Thymus (tissue), 11 donors: ENCODE data around the gene MEOX2. TPM values are rescaled to one million over a fixed set of nuclear protein-coding genes. Genes with fewer than 3 reads are reported as not detected.

Experiments
- DNase-seq, 9 donors: peaks; one replicate each; pipeline ENCODE4 v3.0.0-alpha.2; 2013; ENCODE audit warnings: low spot score in 9 of 9, low read depth in 6 of 9, missing footprints in 1 of 9
- H3K27ac ChIP-seq, 2 donors: one replicate each; pipeline ENCODE4 v1.5.1; 2013; ENCODE audit warnings: control low read depth in 1 of 2, low read depth in 1 of 2, low read length in 1 of 2, mild to moderate bottlenecking in 1 of 2, moderate library complexity in 1 of 2
- H3K27me3 ChIP-seq, 2 donors: one replicate each; pipeline ENCODE4 v1.5.1; 2013; ENCODE audit warnings: low read length in 1 of 2; ENCODE audit not compliant: control insufficient read depth in 2 of 2, insufficient read depth in 1 of 2
- H3K36me3 ChIP-seq, 2 donors: one replicate each; pipeline ENCODE4 v1.5.1; 2013; ENCODE audit warnings: low read length in 1 of 2, mild to moderate bottlenecking in 1 of 2, moderate library complexity in 1 of 2; ENCODE audit not compliant: control insufficient read depth in 2 of 2, insufficient read depth in 2 of 2
- H3K4me1 ChIP-seq, 2 donors: one replicate each; pipeline ENCODE4 v1.5.1; 2013; ENCODE audit warnings: low read length in 2 of 2; ENCODE audit not compliant: control insufficient read depth in 2 of 2, insufficient read depth in 2 of 2
- H3K4me3 ChIP-seq, 2 donors: one replicate each; pipeline ENCODE4 v1.5.1; 2013; ENCODE audit warnings: low read length in 2 of 2, control low read depth in 1 of 2, mild to moderate bottlenecking in 1 of 2
- H3K9me3 ChIP-seq, 2 donors: one replicate each; pipeline ENCODE4 v1.5.1; 2013; ENCODE audit warnings: low read length in 1 of 2, mild to moderate bottlenecking in 1 of 2; ENCODE audit not compliant: control insufficient read depth in 2 of 2, insufficient read depth in 1 of 2
- WGBS: extraction: QIAGEN DNeasy Blood & Tissue Kit; methylation state at CpG from one replicate; pipeline ENCODE4 v1.1.7; 2013; 5-methylcytosine and 5-hydroxymethylcytosine counted together
- polyA plus RNA-seq: library from polyadenylated mRNA; stranded (reverse); fragments of 200-250 nt; gene quantifications from one replicate; pipeline ENCODE4 v1.2.3, GENCODE V29; 2013
- total RNA-seq: library from RNA; stranded (reverse); fragments of 120-200 nt; gene quantifications from one replicate; pipeline ENCODE4 v1.2.4, GENCODE V29; 2013
- donor health status: healthy.

Gene MEOX2
- total and polyA plus RNA-seq, 2 donors: 3.4 to 4.4 TPM

- Histone ChIP-seq H3K36me3 (no peaks in the 10 kb centered on the region), H3K27me3 (no peaks in the 10 kb centered on the region), H3K4me3 (no peak overlapping the region), H3K9me3 (peaks cover 0 to 18% of the 10 kb centered on the region in 2 donors), H3K4me1 (no peaks in the 10 kb centered on the region), H3K27ac (no peak overlapping the region)
- DNase-seq: no peak
- 80% methylated on average over 4 of the region's 4 CpGs for WGBS
Measured at GRCh38 chr7:15600298-15600697, 86.2 kb downstream of the MEOX2 start.

GRCh38 chr7:15594461-15594860, 92.0 kb downstream of the MEOX2 start:
- H3K27ac ChIP-seq: no peak overlapping the region
- peaks cover 0 to 7% of the 10 kb centered on the region in 2 donors for H3K9me3 ChIP-seq
- H3K4me3 ChIP-seq: no peak overlapping the region
- H3K36me3 ChIP-seq: no peaks in the 10 kb centered on the region
- 75% methylated on average over 5 of the region's 5 CpGs for WGBS
- H3K4me1 ChIP-seq: no peaks in the 10 kb centered on the region
- no peaks in the 10 kb centered on the region for H3K27me3 ChIP-seq
- no peak for DNase-seq

- Histone ChIP-seq H3K27me3 (no peaks in the 10 kb centered on the region), H3K9me3 (no peaks in the 10 kb centered on the region), H3K36me3 (no peaks in the 10 kb centered on the region), H3K4me3 (no peak overlapping the region), H3K4me1 (no peaks in the 10 kb centered on the region), H3K27ac (no peak overlapping the region)
- no peak for DNase-seq
- whole genome bisulfite sequencing: 87% methylated on average over 3 of the region's 3 CpGs
Measured at GRCh38 chr7:15593382-15593781, 93.1 kb downstream of the MEOX2 start.

GRCh38 chr7:15586266-15586665, 100.2 kb downstream of the MEOX2 start:
- H3K27ac ChIP-seq: no peak overlapping the region
- no peak overlapping the region for H3K4me3 ChIP-seq
- H3K4me1 ChIP-seq: no peaks in the 10 kb centered on the region
- no peak for DNase-seq
- H3K36me3 ChIP-seq: no peaks in the 10 kb centered on the region
- no peaks in the 10 kb centered on the region for H3K27me3 ChIP-seq
- H3K9me3 ChIP-seq: peaks cover 0 to 4% of the 10 kb centered on the region in 2 donors
- WGBS: 98% methylated on average over 4 of the region's 4 CpGs

GRCh38 chr7:15584575-15584974, 101.9 kb downstream of the MEOX2 start:
- H3K27me3 ChIP-seq: no peaks in the 10 kb centered on the region
- DNase-seq: no peak
- no peak overlapping the region for H3K27ac ChIP-seq
- 94% methylated on average over 3 of the region's 3 CpGs for WGBS
- no peaks in the 10 kb centered on the region for H3K36me3 ChIP-seq
- peaks cover 0 to 4% of the 10 kb centered on the region in 2 donors for H3K9me3 ChIP-seq
- H3K4me1 ChIP-seq: no peaks in the 10 kb centered on the region
- no peak overlapping the region for H3K4me3 ChIP-seq

GRCh38 chr7:15582773-15583172, 103.7 kb downstream of the MEOX2 start:
- Histone ChIP-seq H3K4me3 (no peak overlapping the region), H3K27ac (no peak overlapping the region), H3K9me3 (peaks cover 0 to 4% of the 10 kb centered on the region in 2 donors), H3K36me3 (no peaks in the 10 kb centered on the region), H3K27me3 (no peaks in the 10 kb centered on the region), H3K4me1 (no peaks in the 10 kb centered on the region)
- DNase-seq: no peak
- WGBS: 99% methylated on average over 1 of the region's 1 CpG

GRCh38 chr7:15581352-15581951, 105.0 kb downstream of the MEOX2 start:
- Histone ChIP-seq H3K27me3 (no peaks in the 10 kb centered on the region), H3K36me3 (no peaks in the 10 kb centered on the region), H3K4me1 (no peaks in the 10 kb centered on the region), H3K9me3 (peaks cover 0 to 4% of the 10 kb centered on the region in 2 donors), H3K27ac (no peak overlapping the region), H3K4me3 (no peak overlapping the region)
- WGBS: 90% methylated on average over 3 of the region's 3 CpGs
- no peak for DNase-seq

- no peak overlapping the region for H3K27ac ChIP-seq
- no peak for DNase-seq
- no peaks in the 10 kb centered on the region for H3K4me1 ChIP-seq
- H3K4me3 ChIP-seq: no peak overlapping the region
- H3K9me3 ChIP-seq: peaks cover 0 to 6% of the 10 kb centered on the region in 2 donors
- H3K27me3 ChIP-seq: no peaks in the 10 kb centered on the region
- 95% methylated on average over 3 of the region's 3 CpGs for WGBS
- no peaks in the 10 kb centered on the region for H3K36me3 ChIP-seq
Measured at GRCh38 chr7:15580604-15581351, 105.7 kb downstream of the MEOX2 start.

- DNase-seq: no peak
- Histone ChIP-seq H3K27ac (no peak overlapping the region), H3K4me1 (no peaks in the 10 kb centered on the region), H3K4me3 (no peak overlapping the region), H3K27me3 (no peaks in the 10 kb centered on the region), H3K9me3 (peaks cover 0 to 3% of the 10 kb centered on the region in 2 donors), H3K36me3 (no peaks in the 10 kb centered on the region)
- 98% methylated on average over 2 of the region's 2 CpGs for WGBS
Measured at GRCh38 chr7:15577600-15577999, 108.9 kb downstream of the MEOX2 start.
